HepG2 (cell line): ENCODE measurements around the gene FOXL3. TPM values are rescaled to one million over a fixed set of nuclear protein-coding genes. Genes with fewer than 3 reads are reported as not detected.

ENCODE experiments used
- CBX5 ChIP-seq: sonication (generic); formaldehyde crosslinking; IDR thresholded peaks from 2 replicates; pipeline ENCODE4 v1.4.0; 2020; ENCODE audit warnings: missing genetic modification reagents, borderline replicate concordance
- DDIT3 ChIP-seq: sonication (generic); formaldehyde crosslinking; IDR thresholded peaks from 2 replicates; pipeline ENCODE4 v1.4.0; 2020; ENCODE audit warnings: mild to moderate bottlenecking, missing genetic modification reagents
- FOXK2 ChIP-seq: fragments of 450-650 bp; IDR thresholded peaks from 2 replicates; pipeline ENCODE4 v1.6.1; 2016
- GMEB2 ChIP-seq: IDR thresholded peaks from 2 replicates; pipeline ENCODE4 v1.6.1; 2016; ENCODE audit warnings: missing biosample characterization, missing genetic modification reagents, low read depth
- HDAC2 ChIP-seq: sonication (generic); formaldehyde crosslinking; IDR thresholded peaks from 2 replicates; pipeline ENCODE4 v1.4.0; 2020; ENCODE audit warnings: missing genetic modification reagents
- MATR3 ChIP-seq: sonication (generic); formaldehyde crosslinking; IDR thresholded peaks from 2 replicates; pipeline ENCODE4 v1.4.0; 2020; ENCODE audit warnings: missing genetic modification reagents
- MYPOP ChIP-seq: sonication (generic); formaldehyde crosslinking; IDR thresholded peaks from 2 replicates; pipeline ENCODE4 v1.8.1; 2023; ENCODE audit warnings: mild to moderate bottlenecking, moderate library complexity, missing genetic modification reagents
- MZF1 ChIP-seq: sonication (generic); formaldehyde crosslinking; IDR thresholded peaks from 2 replicates; pipeline ENCODE4 v1.8.1; 2023; ENCODE audit warnings: mild to moderate bottlenecking, missing genetic modification reagents, borderline replicate concordance
- NR2F2 ChIP-seq: IDR thresholded peaks from 2 replicates; pipeline ENCODE4 v1.6.1; 2012; ENCODE audit warnings: low read depth, inconsistent platforms, borderline replicate concordance
- SMC3 ChIP-seq: IDR thresholded peaks from 2 replicates; pipeline ENCODE4 v1.6.1; 2011; ENCODE audit warnings: low read length, improper control_type of control experiment
- SPEN ChIP-seq: sonication (generic); formaldehyde crosslinking; IDR thresholded peaks from 2 replicates; pipeline ENCODE4 v1.5.1; 2020; ENCODE audit warnings: low read depth, mild to moderate bottlenecking, missing genetic modification reagents
- STAG1 ChIP-seq: sonication (generic); formaldehyde crosslinking; IDR thresholded peaks from 2 replicates; pipeline ENCODE4 v1.4.0; 2020; ENCODE audit warnings: missing genetic modification reagents
- TRIM22 ChIP-seq: fragments of 450-650 bp; IDR thresholded peaks from 2 replicates; pipeline ENCODE4 v1.6.1; 2017
- ZBTB3 ChIP-seq: sonication (generic); formaldehyde crosslinking; IDR thresholded peaks from 2 replicates; pipeline ENCODE4 v1.4.0; 2020; ENCODE audit warnings: low read depth, mild to moderate bottlenecking, moderate library complexity, missing genetic modification reagents, borderline replicate concordance
- ZBTB4 ChIP-seq: sonication (generic); formaldehyde crosslinking; IDR thresholded peaks from 2 replicates; pipeline ENCODE4 v1.4.0; 2020; ENCODE audit warnings: missing genetic modification reagents, mild to moderate bottlenecking, borderline replicate concordance
- ZEB1 ChIP-seq: IDR thresholded peaks from 2 replicates; pipeline ENCODE4 v1.6.1; 2012; ENCODE audit warnings: mild to moderate bottlenecking, low read depth, inconsistent platforms; ENCODE audit not compliant: insufficient replicate concordance
- ZFAT ChIP-seq: sonication (generic); formaldehyde crosslinking; conservative IDR thresholded peaks from 2 replicates; pipeline ENCODE4 v1.8.1; 2023; ENCODE audit warnings: missing genetic modification reagents, inconsistent platforms
- ZNF263 ChIP-seq: sonication (generic); formaldehyde crosslinking; IDR thresholded peaks from 2 replicates; pipeline ENCODE4 v1.4.0; 2020; ENCODE audit warnings: missing genetic modification reagents
- ZNF280D ChIP-seq: sonication (generic); formaldehyde crosslinking; IDR thresholded peaks from 2 replicates; pipeline ENCODE4 v1.5.1; 2020; ENCODE audit warnings: mild to moderate bottlenecking, missing genetic modification reagents
- polyA plus RNA-seq, 8 experiments: library from polyadenylated mRNA; depleted of rRNA in 3 of 8; stranded (reverse) in 7 of 8; unstranded in 1 of 8; fragments of >200 nt; fragmentation: Illumina TruSeq in 4 of 8; extraction: Trizol in 4 of 8; gene quantifications; 2 replicates each; pipeline versions ENCODE4 v1.2.1 to v1.2.3, GENCODE V29; 2011 to 2016; ENCODE audit warnings: low read depth in 4 of 8, missing spikeins in 1 of 8, mixed read lengths in 1 of 8; ENCODE audit not compliant: insufficient read depth in 1 of 8
- total RNA-seq, 5 experiments: library from RNA; depleted of rRNA; stranded (reverse); fragments of >200 nt; fragmentation: Illumina TruSeq; extraction: Trizol; gene quantifications; 2 replicates each; pipeline ENCODE4 v1.2.3, GENCODE V29; 2016; ENCODE audit warnings: low read depth in 1 of 5

The FOXL3 gene
- total and polyA plus RNA-seq, 2 of the 13 experiments (the other 11 are each of a cell fraction or from before 2014, with no cell fraction given), result not detected

GRCh38 chr7:318878-319661 is 29.1 kb downstream of the FOXL3 start (continued):
- TF ChIP-seq HDAC2 (CRISPR knock-in tag) (peak; percentile 84), ZFAT (no peak), ZBTB4 (CRISPR knock-in tag) (no peak), ZBTB3 (CRISPR knock-in tag) (no peak), GMEB2 (CRISPR knock-in tag) (no peak), DDIT3 (CRISPR knock-in tag) (no peak), TRIM22 (no peak), MYPOP (CRISPR knock-in tag) (no peak), STAG1 (CRISPR knock-in tag) (peak; percentile 19), ZNF263 (CRISPR knock-in tag) (0 out of 2 replicates have a peak, but pooled peaks have one; percentile 26), FOXK2 (no peak), SPEN (CRISPR knock-in tag) (no peak), CBX5 (CRISPR knock-in tag) (peak; percentile 71), SMC3 (no peak), ZNF280D (CRISPR knock-in tag) (no peak), ZEB1 (no peak), MZF1 (CRISPR knock-in tag) (no peak), MATR3 (CRISPR knock-in tag) (no peak), NR2F2 (peak; percentile 88)
